ENCODE data around the gene IL1RAPL1. TPM values are rescaled to one million over a fixed set of nuclear protein-coding genes. Genes with fewer than 3 reads are reported as not detected.

IL1RAPL1 gene
- total and polyA plus RNA-seq, 2 experiments from 2014 or later: 0.18 to 0.49 TPM

GRCh38 chrX:28591542-28591941, 4.3 kb downstream of the IL1RAPL1 start (continued):
- TF ChIP-seq POLR2AphosphoS5 (IDR thresholded peaks at IDR 0.05; ENCODE audit: low read depth): no peak
- TF ChIP-seq STAT1 (IDR thresholded peaks at IDR 0.05; ENCODE audit: unreplicated experiment): no peak
- TF ChIP-seq ZNF114 (CRISPR knock-in tag; IDR thresholded peaks at IDR 0.05): no peak
- no peak for TF ChIP-seq CREB1 (CRISPR knock-in tag; IDR thresholded peaks at IDR 0.05; ENCODE audit: low read depth)
- TF ChIP-seq, protein P1, sequence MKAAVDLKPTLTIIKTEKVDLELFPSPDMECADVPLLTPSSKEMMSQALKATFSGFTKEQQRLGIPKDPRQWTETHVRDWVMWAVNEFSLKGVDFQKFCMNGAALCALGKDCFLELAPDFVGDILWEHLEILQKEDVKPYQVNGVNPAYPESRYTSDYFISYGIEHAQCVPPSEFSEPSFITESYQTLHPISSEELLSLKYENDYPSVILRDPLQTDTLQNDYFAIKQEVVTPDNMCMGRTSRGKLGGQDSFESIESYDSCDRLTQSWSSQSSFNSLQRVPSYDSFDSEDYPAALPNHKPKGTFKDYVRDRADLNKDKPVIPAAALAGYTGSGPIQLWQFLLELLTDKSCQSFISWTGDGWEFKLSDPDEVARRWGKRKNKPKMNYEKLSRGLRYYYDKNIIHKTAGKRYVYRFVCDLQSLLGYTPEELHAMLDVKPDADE (IDR thresholded peaks at IDR 0.05): no peak
- no peak for TF ChIP-seq ZNF331 (CRISPR knock-in tag; IDR thresholded peaks at IDR 0.05; ENCODE audit: low read depth)
- no peak for TF ChIP-seq NANOG (IDR thresholded peaks at IDR 0.05; ENCODE audit: borderline replicate concordance)

DNA sequence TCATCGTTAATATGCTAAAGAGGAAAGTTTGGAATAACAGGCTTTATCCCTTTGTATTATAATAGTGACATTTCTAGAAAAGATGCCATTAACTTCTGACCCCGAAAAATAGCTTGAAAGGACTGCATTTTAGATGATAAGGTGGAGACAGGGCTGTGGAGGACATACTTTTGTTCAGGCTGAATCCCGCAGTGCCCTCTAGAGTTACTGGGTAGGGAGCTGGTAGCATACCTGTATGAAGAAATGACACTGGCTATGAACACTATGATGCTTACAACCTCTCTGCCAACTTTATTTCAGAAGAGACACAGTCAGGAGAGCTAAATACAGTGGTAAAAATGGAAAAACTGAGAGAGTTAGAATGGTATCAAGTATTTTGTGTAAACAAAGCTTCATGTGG, 8.1 kb downstream of the IL1RAPL1 start:
- peaks cover 2% of the 10 kb centered on the region; the same call in 1 of the 3 replicates for H3K4me1 Mint-ChIP-seq
- H3K79me2 ChIP-seq (replicated peaks; ENCODE audit: insufficient read depth): no peaks in the 10 kb centered on the region
- ATAC-seq (peak; percentile 61), DNase-seq (ENCODE audit: low spot score) (peak; percentile 15)
- TF ChIP-seq CTCF (conservative IDR thresholded peaks at IDR 0.05; ENCODE audit: low read depth in 2 of 2) (peak; percentile 36 to 57), ZNF462 (CRISPR knock-in tag; IDR thresholded peaks at IDR 0.05) (no peak)
- H2AFZ ChIP-seq: no peak overlapping the region
- no peaks in the 10 kb centered on the region for H3K36me3 ChIP-seq (ENCODE audit: insufficient read depth)
- no peaks in the 10 kb centered on the region for H3K27me3 Mint-ChIP-seq (ENCODE audit: insufficient read depth, low read depth, poor library complexity)
- H4K20me1 ChIP-seq (replicated peaks; ENCODE audit: insufficient read depth): no peaks in the 10 kb centered on the region
- no peak overlapping the region for H3K4me3 Mint-ChIP-seq
- H3K4me3 ChIP-seq: no peak overlapping the region
- H3F3A ChIP-seq (replicated peaks; ENCODE audit: low read depth): no peaks in the 10 kb centered on the region
- no peak overlapping the region for H3K4me2 ChIP-seq
- H3K9me2 ChIP-seq (ENCODE audit: insufficient read depth): no peaks in the 10 kb centered on the region
- no peaks in the 10 kb centered on the region for H3K9me3 Mint-ChIP-seq
- H3K27ac Mint-ChIP-seq: no peak overlapping the region
- H3K36me3 Mint-ChIP-seq (ENCODE audit: low read depth): no peaks in the 10 kb centered on the region
- no peaks in the 10 kb centered on the region for H3K27me3 ChIP-seq (ENCODE audit: insufficient read depth)
- no peak overlapping the region for H3K27ac ChIP-seq (ENCODE audit: low read depth)
- no peaks in the 10 kb centered on the region for H3K4me1 ChIP-seq (ENCODE audit: insufficient read depth)

All from GM23338 (cell line).